Measurements from ENCODE around the gene WDR81. TPM values are rescaled to one million over a fixed set of nuclear protein-coding genes. Genes with fewer than 3 reads are reported as not detected.
A peak's percentile ranks its signal among the peaks of the same experiment; 100 is the strongest.

Gene WDR81
- polyA plus RNA-seq (4.2 to 9.5 TPM (median 7.3 TPM) in 3 replicates), polyA minus RNA-seq (7.7 to 21.7 TPM (median 11.9 TPM) in 3 replicates)
- 3.9 TPM for polyA plus RNA-seq (2011; ENCODE audit: low read depth)
- 2.9 and 6.2 TPM in 2 replicates for polyA plus RNA-seq (2011; cell fraction: cytosol; rRNA removed)
- polyA plus RNA-seq (2011; cell fraction: nucleus; rRNA removed), result 21.5 and 27.0 TPM in 2 replicates
- polyA plus RNA-seq (2012; ENCODE audit: low replicate concordance), result 8.9 and 15.4 TPM in 2 replicates
- polyA minus RNA-seq (2011; cell fraction: cytosol; rRNA and poly(A)+ RNA removed), result 19.6 TPM
- 30.9 and 37.2 TPM in 2 replicates for polyA minus RNA-seq (2011; cell fraction: nucleus; rRNA and poly(A)+ RNA removed)

- FAIRE-seq, result no peak
- dilution Hi-C loops (cut with MboI; ENCODE audit: extremely low pct_ligation_motif_present, low sequenced_read_pairs), result no loop called here
- Histone ChIP-seq H3K4me1 (ENCODE audit: control insufficient read depth, extremely low read depth, insufficient read depth, low read length) (peaks cover 13% of the 10 kb centered on the region), H3K9me3 (ENCODE audit: control insufficient read depth, low read depth, low read length) (no peaks in the 10 kb centered on the region), H3K27me3 (ENCODE audit: control insufficient read depth, extremely low read depth, insufficient read depth, low read length) (no peaks in the 10 kb centered on the region), H3K36me3 (ENCODE audit: control insufficient read depth in 2 of 2, extremely low read depth in 1 of 2, insufficient read depth in 2 of 2, low read length in 2 of 2) (peaks cover 5 to 9% of the 10 kb centered on the region in 2 experiments), H3K4me3 (ENCODE audit: control insufficient read depth in 2 of 3, extremely low read depth in 1 of 3, insufficient read depth in 2 of 3, low read depth in 1 of 3, low read length in 3 of 3) (peak within 1 kb of the TSS; percentile 69 to 79 (median 76)), H4K20me1 (ENCODE audit: control insufficient read depth, extremely low read depth, insufficient read depth, low read length) (no peaks in the 10 kb centered on the region), H3K9me1 (ENCODE audit: control insufficient read depth, extremely low read depth, insufficient read depth, low read length) (no peaks in the 10 kb centered on the region), H3K79me2 (ENCODE audit: control insufficient read depth, insufficient read depth, low read length) (peaks cover 13% of the 10 kb centered on the region), H3K4me2 (ENCODE audit: control insufficient read depth, extremely low read depth, insufficient read depth, low read depth, low read length) (peak within 1 kb of the TSS; percentile 83), H2AFZ (ENCODE audit: control insufficient read depth, low read length) (peak within 1 kb of the TSS; percentile 66), H3K27ac (ENCODE audit: control insufficient read depth, insufficient read depth, low read length) (peak within 1 kb of the TSS; percentile 47), H3K9ac (ENCODE audit: control insufficient read depth, extremely low read depth, insufficient read depth, low read length) (peak within 1 kb of the TSS; percentile 74)
- no peak for DNase-seq (ENCODE audit: low read depth, low spot score)
- TF ChIP-seq EZH2 (IDR thresholded peaks at IDR 0.05; ENCODE audit: low read length) (no peak), CTCF (optimal IDR thresholded peaks at IDR 0.05 in 1 of 3, IDR thresholded peaks at IDR 0.05 in 1 of 3, conservative IDR thresholded peaks at IDR 0.05 in 1 of 3; ENCODE audit: extremely low read depth in 1 of 3, insufficient read depth in 2 of 3, low read length in 3 of 3) (no peak)
These were observed at the start of gene WDR81 for GRCh38 chr17:1724351-1724868. TSS of gene WDR81 (plus strand) at chr17:1724704. CDS start at chr17:1724960, 256 bp downstream.

GRCh38 chr17:1676401-1676800 lies 48.1 kb upstream of the WDR81 start:
- H3K79me2 ChIP-seq (ENCODE audit: control insufficient read depth, insufficient read depth, low read length), result peaks cover 8% of the 10 kb centered on the region
- H3K4me1 ChIP-seq (ENCODE audit: control insufficient read depth, extremely low read depth, insufficient read depth, low read length), result no peaks in the 10 kb centered on the region
- H3K9me1 ChIP-seq (ENCODE audit: control insufficient read depth, extremely low read depth, insufficient read depth, low read length), result no peaks in the 10 kb centered on the region
- no peak overlapping the region for H3K4me2 ChIP-seq (ENCODE audit: control insufficient read depth, extremely low read depth, insufficient read depth, low read depth, low read length)
- TF ChIP-seq CTCF (optimal IDR thresholded peaks at IDR 0.05 in 1 of 3, IDR thresholded peaks at IDR 0.05 in 1 of 3, conservative IDR thresholded peaks at IDR 0.05 in 1 of 3; ENCODE audit: extremely low read depth in 1 of 3, insufficient read depth in 2 of 3, low read length in 3 of 3) (no peak), EZH2 (IDR thresholded peaks at IDR 0.05; ENCODE audit: low read length) (no peak)
- no peaks in the 10 kb centered on the region for H3K9me3 ChIP-seq (ENCODE audit: control insufficient read depth, low read depth, low read length)
- dilution Hi-C loops (cut with MboI; ENCODE audit: extremely low pct_ligation_motif_present, low sequenced_read_pairs), result no loop called here
- H3K4me3 ChIP-seq (ENCODE audit: control insufficient read depth in 2 of 3, extremely low read depth in 1 of 3, insufficient read depth in 2 of 3, low read depth in 1 of 3, low read length in 3 of 3), result no peak overlapping the region
- no peaks in the 10 kb centered on the region for H4K20me1 ChIP-seq (ENCODE audit: control insufficient read depth, extremely low read depth, insufficient read depth, low read length)
- DNase-seq (ENCODE audit: low read depth, low spot score) (no peak), FAIRE-seq (no peak)
- peaks cover 66 to 73% of the 10 kb centered on the region in 2 experiments for H3K36me3 ChIP-seq (ENCODE audit: control insufficient read depth in 2 of 2, extremely low read depth in 1 of 2, insufficient read depth in 2 of 2, low read length in 2 of 2)
- H3K27me3 ChIP-seq (ENCODE audit: control insufficient read depth, extremely low read depth, insufficient read depth, low read length), result no peaks in the 10 kb centered on the region
- H3K27ac ChIP-seq (ENCODE audit: control insufficient read depth, insufficient read depth, low read length), result no peak overlapping the region
- H3K9ac ChIP-seq (ENCODE audit: control insufficient read depth, extremely low read depth, insufficient read depth, low read length), result no peak overlapping the region
- H2AFZ ChIP-seq (ENCODE audit: control insufficient read depth, low read length), result no peak overlapping the region
